GM11168 (cell line): Measurements from ENCODE around the gene C22orf23.
"Not testable (repeated sequence)": the region's sequence is repeated elsewhere in the genome, so short reads cannot be mapped to it uniquely, and the experiment has no call there.

Source experiments
- in situ Hi-C: fragments of 300-500 bp; cut with MboI; formaldehyde crosslinking; loops from one replicate; pipeline ENCODE4 v1.12.0; 2022; ENCODE audit warnings: low sequenced_read_pairs; ENCODE audit not compliant: unreplicated experiment

C22orf23 gene

GRCh38 chr22:37982938-37983859, 29.8 kb upstream of the C22orf23 start:
- in situ Hi-C loops, result no loop called here

GRCh38 chr22:37982151-37982785, 28.9 kb upstream of the C22orf23 start:
- in situ Hi-C loops, result no loop called here

DNA sequence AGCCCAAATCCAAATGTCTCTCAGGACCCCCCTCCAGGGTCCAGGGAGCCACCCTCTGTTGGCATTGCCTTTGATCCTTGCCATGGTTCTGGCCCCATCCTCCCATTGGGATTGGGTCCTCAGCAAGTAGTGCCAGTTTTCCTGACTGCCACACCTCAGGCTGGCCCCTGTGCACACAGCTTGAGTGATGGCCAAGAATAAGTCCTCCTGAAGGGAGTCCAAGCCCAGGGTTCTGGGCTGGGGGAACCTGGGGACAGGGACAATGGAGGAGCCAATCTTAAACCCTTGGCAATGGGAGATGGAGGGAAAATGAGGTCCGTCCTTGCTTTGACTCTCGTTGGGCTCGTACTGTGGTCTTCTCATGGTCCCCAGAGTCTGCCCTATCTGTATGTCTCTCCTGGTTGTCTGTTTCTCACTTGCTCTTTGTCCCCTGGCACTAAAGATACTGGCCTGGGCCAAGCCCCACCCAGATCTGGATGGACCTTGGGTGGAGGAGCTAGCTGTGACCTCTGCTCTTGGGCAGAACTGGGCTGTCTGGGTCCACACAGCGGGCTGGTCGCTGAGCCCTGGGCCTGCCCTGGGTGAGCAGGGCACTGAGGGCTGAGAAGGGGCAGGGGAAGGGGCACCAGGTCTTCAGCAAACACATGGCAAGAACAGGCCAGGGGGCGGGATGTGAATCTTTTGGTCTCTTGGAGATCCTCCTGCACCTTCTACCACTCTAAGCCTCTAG, 28.0 kb upstream of the C22orf23 start:
- in situ Hi-C loops, result no loop called here

GRCh38 chr22:37979782-37980181, 26.4 kb upstream of the C22orf23 start:
- in situ Hi-C loops, result no loop called here

GRCh38 chr22:37976547-37976946, 23.1 kb upstream of the C22orf23 start:
- in situ Hi-C loops, result no loop called here

DNA sequence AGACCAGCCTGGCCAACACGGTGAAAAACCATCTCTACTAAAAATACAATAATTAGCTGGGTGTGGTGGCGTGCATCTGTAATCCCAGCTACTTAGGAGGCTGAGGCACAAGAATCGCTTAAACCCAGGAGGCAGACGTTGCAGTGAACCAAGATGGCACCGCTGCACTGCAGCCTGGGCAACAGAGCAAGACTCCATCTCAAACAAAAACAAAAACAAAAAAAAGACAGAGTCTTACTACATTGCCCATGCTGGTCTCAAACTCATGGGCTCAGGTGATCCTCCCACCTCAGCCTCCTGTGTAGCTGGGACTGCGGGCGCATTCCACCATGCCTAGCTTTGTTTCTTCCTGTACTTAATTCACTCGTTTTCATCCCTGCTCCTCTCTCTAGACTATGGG, 22.6 kb upstream of the C22orf23 start:
- in situ Hi-C loops, result not testable (repeated sequence)

- in situ Hi-C loops, result no loop called here
These were observed 21.8 kb upstream of the C22orf23 start for GRCh38 chr22:37975153-37975552.

GRCh38 chr22:37973271-37974170, 20.1 kb upstream of the C22orf23 start:
- in situ Hi-C loops, result no loop called here

GRCh38 chr22:37972527-37972926, 19.1 kb upstream of the C22orf23 start:
- in situ Hi-C loops, result no loop called here

DNA sequence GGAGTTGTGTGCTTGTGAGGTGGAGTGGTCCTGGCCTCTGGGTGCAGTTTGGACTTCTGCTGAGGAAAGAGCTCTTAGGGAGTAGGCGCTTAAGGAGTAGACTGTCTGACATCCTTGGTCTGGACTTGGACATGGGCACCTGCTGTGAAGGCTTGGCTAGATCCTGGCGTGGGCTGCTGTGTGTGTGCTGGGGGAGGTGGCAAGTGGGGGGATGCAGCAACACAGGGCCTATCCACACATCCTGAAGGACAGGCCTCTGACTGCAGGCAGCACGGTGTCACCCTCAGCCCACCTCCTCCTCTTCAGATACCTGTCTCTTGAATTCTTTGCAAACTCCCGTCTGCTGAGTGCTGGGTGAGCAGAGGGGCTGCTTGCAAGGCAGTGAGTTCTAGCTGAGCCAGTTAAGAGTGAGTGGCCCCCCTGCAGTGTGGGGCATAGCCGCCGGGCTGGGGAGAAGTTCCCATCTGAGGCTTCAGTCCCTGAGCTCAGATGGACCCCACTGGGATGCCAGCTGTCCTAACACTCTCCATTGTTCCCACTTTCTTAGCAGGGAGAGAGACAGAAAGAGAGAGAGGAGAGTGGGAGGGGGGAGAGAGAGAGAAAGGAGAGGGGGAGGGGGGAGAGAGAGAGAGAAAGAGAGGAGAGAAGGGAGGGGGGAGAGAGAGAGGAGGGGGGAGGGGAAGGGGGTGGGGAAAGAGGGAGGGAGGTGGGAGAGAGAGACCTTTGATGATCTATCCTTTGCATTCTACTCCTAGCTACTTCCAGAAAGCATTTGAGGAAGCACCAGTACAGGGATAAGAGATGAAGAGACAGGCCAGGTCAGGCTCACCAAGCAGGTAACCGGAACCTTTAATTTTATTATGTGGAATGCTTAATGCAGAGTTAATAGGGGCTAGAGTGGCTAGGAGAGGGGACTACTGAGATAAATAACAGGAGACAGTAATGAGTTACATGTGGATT, 18.4 kb upstream of the C22orf23 start:
- in situ Hi-C loops, result no loop called here

DNA sequence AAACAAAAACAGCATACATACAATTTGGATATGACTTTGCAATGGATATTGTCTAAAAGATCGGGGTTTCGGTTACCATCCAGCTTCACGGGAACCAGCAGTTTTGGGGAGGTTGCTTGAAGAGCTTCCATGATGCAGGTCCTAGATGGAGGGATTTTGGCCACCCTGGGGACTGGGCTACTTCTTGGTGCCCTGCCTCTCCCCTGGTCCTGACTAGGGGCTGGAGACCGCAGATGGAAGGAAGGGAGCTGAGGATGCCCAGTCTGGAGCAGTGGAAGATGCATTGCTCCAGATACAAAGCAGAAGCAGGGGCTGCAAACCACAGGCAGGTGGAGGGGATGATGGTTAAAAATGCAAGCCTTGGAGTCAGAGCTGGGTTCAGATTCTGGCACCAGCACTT, 17.5 kb upstream of the C22orf23 start:
- in situ Hi-C loops, result no loop called here

DNA sequence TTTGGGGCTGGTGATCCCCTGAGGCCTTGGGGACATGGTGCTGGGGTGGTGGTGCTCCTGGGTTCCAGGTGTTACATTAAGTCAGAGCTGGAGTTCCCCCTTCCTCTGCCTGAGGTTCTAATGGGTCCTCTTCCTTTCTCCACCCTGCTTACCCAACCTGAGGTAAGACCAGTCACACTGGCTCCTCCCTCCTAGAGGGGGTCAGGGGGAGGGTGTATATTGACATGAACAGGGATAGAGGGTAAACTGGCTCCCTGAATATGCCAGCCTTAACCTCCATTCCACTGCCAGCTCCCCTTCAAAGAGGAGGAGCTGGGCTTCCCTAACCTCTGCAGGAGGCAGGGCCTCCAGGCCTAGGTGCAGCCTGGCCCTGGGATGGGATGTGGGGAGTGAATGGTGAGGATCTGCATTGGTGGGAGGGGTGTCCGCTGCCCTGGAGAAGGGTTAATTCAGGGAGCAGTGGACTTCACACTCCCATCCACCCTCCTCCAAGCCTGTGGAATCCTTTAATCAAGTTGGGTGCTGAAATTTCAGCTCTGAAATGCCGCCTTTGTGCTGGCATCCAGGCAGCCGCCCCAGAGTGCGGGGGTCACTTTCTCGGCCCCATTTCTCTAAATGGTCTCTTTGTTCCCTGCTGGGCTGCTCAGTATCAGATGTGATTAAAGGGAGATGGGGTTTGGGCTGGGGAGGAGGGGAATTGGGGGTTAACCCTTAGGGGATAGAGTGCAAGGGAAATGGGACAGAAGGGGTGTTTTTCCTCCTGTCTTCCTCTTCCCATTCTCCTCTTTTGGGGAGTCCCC, 15.3 kb upstream of the C22orf23 start:
- in situ Hi-C loops, result no loop called here

DNA sequence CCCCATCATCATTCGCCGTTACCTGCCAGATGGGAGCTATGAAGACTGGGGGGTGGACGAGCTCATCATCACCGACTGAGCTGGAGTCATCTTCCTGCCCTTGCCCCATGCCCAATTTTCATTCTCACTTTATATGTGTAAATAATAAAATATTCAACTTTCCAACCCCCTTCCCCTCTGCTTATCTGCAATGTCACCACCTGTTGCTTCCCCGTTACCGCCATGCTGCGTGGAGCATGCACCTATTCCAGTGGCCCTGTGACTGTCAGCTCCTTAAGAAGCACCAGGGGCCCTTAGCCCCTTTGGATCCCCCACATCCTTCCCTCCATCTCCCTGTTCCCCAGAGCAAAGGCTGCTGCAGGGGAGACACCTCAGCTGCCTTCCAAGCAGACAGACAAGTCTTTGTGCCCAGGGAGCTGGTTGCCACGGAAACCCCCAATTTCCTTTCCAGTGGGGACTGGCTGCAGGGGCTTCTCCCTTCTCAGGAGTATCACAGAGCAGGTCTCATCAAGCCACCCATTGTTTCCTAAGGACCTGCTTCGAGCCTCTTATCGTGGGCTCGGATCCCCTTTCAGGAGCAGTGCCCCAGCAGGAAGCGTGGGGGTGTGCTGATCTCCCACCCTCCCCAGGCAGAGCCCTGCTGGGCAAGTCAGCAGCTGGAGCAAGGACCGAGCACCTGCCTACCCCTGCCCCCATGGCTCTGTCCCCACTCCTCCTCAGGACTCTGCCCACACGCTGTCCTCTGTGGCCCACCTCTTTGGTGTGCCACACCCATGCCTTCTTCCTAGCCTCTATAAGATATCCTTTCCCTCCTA, 14.4 kb upstream of the C22orf23 start:
- in situ Hi-C loops, result no loop called here

DNA sequence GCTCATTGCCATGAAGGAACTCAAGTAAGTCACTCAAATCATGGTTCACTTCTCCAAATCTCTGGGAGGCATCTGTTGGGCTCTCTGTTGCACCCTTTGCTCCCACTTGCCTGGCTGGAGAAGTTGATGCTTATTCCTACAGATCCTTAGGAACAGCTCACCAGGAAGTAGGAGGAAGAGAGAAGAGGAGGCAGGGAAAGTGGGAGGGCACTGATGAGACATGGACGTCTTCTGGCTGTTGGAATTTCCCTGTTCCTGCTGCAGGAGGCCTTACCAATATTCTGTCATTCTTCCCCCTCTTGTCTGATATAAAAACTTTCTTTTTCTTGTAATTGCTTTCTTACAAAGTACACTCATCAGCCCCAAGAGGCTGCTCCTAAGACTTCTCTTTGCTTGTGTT, 13.7 kb upstream of the C22orf23 start:
- in situ Hi-C loops, result no loop called here

- in situ Hi-C loops, result no loop called here
These were observed 12.7 kb upstream of the C22orf23 start for GRCh38 chr22:37965940-37966664.

GRCh38 chr22:37961062-37961461, 7.7 kb upstream of the C22orf23 start:
- in situ Hi-C loops, result no loop called here
